Neuronal stem cell (in vitro differentiated cells): ENCODE data around the gene PCNX2.
"Not testable (repeated sequence)": the region's sequence is repeated elsewhere in the genome, so short reads cannot be mapped to it uniquely, and the experiment has no call there.

ENCODE experiments used
- DNase-seq: peaks from one replicate; pipeline ENCODE4 v3.0.0-alpha.2; 2013; ENCODE audit warnings: low spot score
- H2AFZ ChIP-seq: one replicate; pipeline ENCODE4 v1.6.1; 2013; ENCODE audit warnings: mild to moderate bottlenecking, low read length, inconsistent platforms
- H2AK5ac ChIP-seq: 2 replicates; pipeline ENCODE4 v1.6.1; 2013; ENCODE audit warnings: low read depth, mild to moderate bottlenecking, inconsistent platforms, low read length, moderate library complexity, mixed read lengths
- H2BK120ac ChIP-seq: 2 replicates; pipeline ENCODE4 v1.6.1; 2013; ENCODE audit warnings: low read depth, mild to moderate bottlenecking, inconsistent platforms, low read length, moderate library complexity, mixed read lengths
- H2BK12ac ChIP-seq: one replicate; pipeline ENCODE4 v1.6.1; 2013; ENCODE audit warnings: low read length, inconsistent platforms
- H2BK15ac ChIP-seq: 2 replicates; pipeline ENCODE4 v1.6.1; 2013; ENCODE audit warnings: mild to moderate bottlenecking, low read length, inconsistent platforms, mixed read lengths
- H2BK5ac ChIP-seq: one replicate; pipeline ENCODE4 v1.6.1; 2013; ENCODE audit warnings: inconsistent platforms, mild to moderate bottlenecking, low read length, moderate library complexity
- H3K14ac ChIP-seq: one replicate; pipeline ENCODE4 v1.6.1; 2013; ENCODE audit warnings: low read length, inconsistent platforms
- H3K18ac ChIP-seq: 2 replicates; pipeline ENCODE4 v1.6.1; 2013; ENCODE audit warnings: low read length, inconsistent platforms
- H3K23ac ChIP-seq: 2 replicates; pipeline ENCODE4 v1.6.1; 2013; ENCODE audit warnings: low read depth, mild to moderate bottlenecking, mixed read lengths, low read length, inconsistent platforms; ENCODE audit not compliant: poor library complexity
- H3K27ac ChIP-seq: replicated peaks from 3 replicates; pipeline ENCODE4 v1.5.1; 2013; ENCODE audit warnings: low read length, inconsistent platforms
- H3K27me3 ChIP-seq, 3 experiments: 2 replicates each; pipeline ENCODE4 v1.6.1; 2013; ENCODE audit warnings: low read length in 3 of 3, mild to moderate bottlenecking in 2 of 3, inconsistent platforms in 1 of 3, low read depth in 1 of 3, mixed read lengths in 1 of 3, moderate library complexity in 1 of 3; ENCODE audit not compliant: control insufficient read depth in 3 of 3, insufficient read depth in 3 of 3
- H3K36me3 ChIP-seq, 2 donors: replicated peaks in 1 of 2; 2 replicates each; pipeline ENCODE4 v1.6.1; 2013; ENCODE audit warnings: low read length in 2 of 2; ENCODE audit not compliant: control insufficient read depth in 2 of 2, insufficient read depth in 2 of 2
- H3K4ac ChIP-seq: 2 replicates; pipeline ENCODE4 v1.6.1; 2013; ENCODE audit warnings: inconsistent platforms, mild to moderate bottlenecking, low read length, moderate library complexity
- H3K4me1 ChIP-seq, 2 donors: 1 replicate in 1 of 2; 2 replicates in 1 of 2; pipeline ENCODE4 v1.6.1; 2013; ENCODE audit warnings: low read length in 2 of 2, low read depth in 1 of 2; ENCODE audit not compliant: control insufficient read depth in 2 of 2, insufficient read depth in 1 of 2
- H3K4me2 ChIP-seq: one replicate; pipeline ENCODE4 v1.6.1; 2013; ENCODE audit warnings: mild to moderate bottlenecking, low read length, inconsistent platforms; ENCODE audit not compliant: insufficient read depth, poor library complexity, severe bottlenecking
- H3K4me3 ChIP-seq, 2 donors: 2 replicates each; pipeline ENCODE4 v1.5.1; 2013; ENCODE audit warnings: low read length in 2 of 2, mild to moderate bottlenecking in 2 of 2, inconsistent platforms in 1 of 2, moderate library complexity in 1 of 2
- H3K79me1 ChIP-seq: one replicate; pipeline ENCODE4 v1.6.1; 2013; ENCODE audit warnings: low read depth, mild to moderate bottlenecking, inconsistent platforms, low read length, moderate library complexity
- H3K9ac ChIP-seq: one replicate; pipeline ENCODE4 v1.6.1; 2013; ENCODE audit warnings: mild to moderate bottlenecking, low read depth, low read length, inconsistent platforms; ENCODE audit not compliant: poor library complexity
- H3K9me3 ChIP-seq, 2 donors: replicated peaks in 1 of 2; 2 replicates each; pipeline versions ENCODE3 to v1.6.1; 2013; ENCODE audit warnings: low read length in 2 of 2, mild to moderate bottlenecking in 2 of 2, inconsistent platforms in 1 of 2, low read depth in 1 of 2, mixed read lengths in 1 of 2, moderate library complexity in 1 of 2; ENCODE audit not compliant: control insufficient read depth in 2 of 2, insufficient read depth in 1 of 2
- H4K8ac ChIP-seq: one replicate; pipeline ENCODE4 v1.6.1; 2013; ENCODE audit warnings: low read depth, mild to moderate bottlenecking, inconsistent platforms, low read length, moderate library complexity
- H4K91ac ChIP-seq: one replicate; pipeline ENCODE4 v1.6.1; 2013; ENCODE audit warnings: low read length, low read depth, mild to moderate bottlenecking, inconsistent platforms; ENCODE audit not compliant: poor library complexity
- WGBS, 2 donors: extraction: QIAGEN DNeasy Blood & Tissue Kit; methylation state at CpG; one replicate each; pipeline ENCODE4 v1.1.7; 2013; ENCODE audit warnings: missing lambda C conversion rate in 2 of 2, mixed read lengths in 1 of 2; ENCODE audit not compliant: insufficient read length in 2 of 2, insufficient replicate concordance in 1 of 2; ENCODE audit errors: extremely low coverage in 2 of 2; 5-methylcytosine and 5-hydroxymethylcytosine counted together

PCNX2 gene

DNA sequence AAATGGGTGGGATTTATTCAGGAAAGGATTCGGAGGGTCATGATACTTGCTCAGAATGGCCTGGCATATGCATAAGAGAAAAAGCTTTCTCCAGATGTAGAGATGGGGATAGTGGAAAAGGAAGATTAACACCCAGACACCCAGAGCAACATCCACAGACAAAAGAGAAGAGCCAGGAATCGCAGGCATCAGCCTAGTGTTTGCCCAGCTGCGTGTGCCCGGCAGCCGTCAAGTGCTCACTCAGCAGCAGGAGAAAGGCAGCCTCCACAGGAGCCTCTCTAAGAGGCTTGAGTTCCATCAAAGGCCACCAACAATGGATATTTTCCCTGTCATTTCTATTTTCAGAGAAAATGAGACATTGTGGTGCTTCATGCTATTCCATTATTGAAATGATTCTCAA is 290.4 kb downstream of the PCNX2 start:
- no peak overlapping the region for H3K27ac ChIP-seq
- H3K4ac ChIP-seq: no peak overlapping the region
- no peak overlapping the region for H3K18ac ChIP-seq
- H2BK15ac ChIP-seq: no peak overlapping the region
- H3K9ac ChIP-seq: no peak overlapping the region
- H2BK120ac ChIP-seq: no peak overlapping the region
- H3K14ac ChIP-seq: no peak overlapping the region
- peaks cover 7% of the 10 kb centered on the region in 2 donors for H3K4me1 ChIP-seq
- no peaks in the 10 kb centered on the region for H3K9me3 ChIP-seq
- WGBS, 2 donors: no CpG with 5 or more reads among the region's 5 CpGs
- no peaks in the 10 kb centered on the region for H3K79me1 ChIP-seq
- H2AK5ac ChIP-seq: no peak overlapping the region
- no peak overlapping the region for H4K91ac ChIP-seq
- H3K36me3 ChIP-seq: peaks cover 1 to 2% of the 10 kb centered on the region in 2 donors
- H3K4me3 ChIP-seq: no peak overlapping the region
- no peak overlapping the region for H2BK5ac ChIP-seq
- no peak overlapping the region for H3K4me2 ChIP-seq
- H2BK12ac ChIP-seq: no peak overlapping the region
- no peaks in the 10 kb centered on the region for H3K27me3 ChIP-seq
- H2AFZ ChIP-seq: no peak overlapping the region
- no peak for DNase-seq
- H3K23ac ChIP-seq: no peak overlapping the region
- no peak overlapping the region for H4K8ac ChIP-seq

DNA sequence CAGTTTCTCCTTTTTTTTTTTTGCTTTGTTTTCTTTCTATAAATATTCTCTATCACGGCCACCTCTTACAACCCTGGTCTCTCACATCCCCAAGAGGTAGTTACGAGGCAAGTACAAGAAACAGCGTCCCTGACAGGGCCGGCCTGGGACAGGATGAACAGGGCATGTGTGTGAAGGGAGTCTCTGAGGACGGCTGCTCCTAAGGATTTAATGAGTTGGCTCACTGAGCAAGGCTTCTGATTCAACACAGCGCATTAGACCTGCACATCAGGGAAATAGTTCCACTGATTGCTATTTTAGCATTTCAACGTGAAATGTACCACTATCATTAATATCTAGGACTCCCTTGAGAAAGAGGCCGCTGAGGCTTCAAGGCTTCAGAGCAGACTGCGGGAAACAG is 291.1 kb downstream of the PCNX2 start:
- Histone ChIP-seq H2BK12ac (no peak overlapping the region), H3K4me1 (peaks cover 7% of the 10 kb centered on the region in 2 donors), H2BK120ac (no peak overlapping the region), H3K18ac (no peak overlapping the region), H3K4me2 (no peak overlapping the region), H3K14ac (no peak overlapping the region), H2BK15ac (no peak overlapping the region), H3K4ac (no peak overlapping the region), H3K23ac (no peak overlapping the region), H2AK5ac (no peak overlapping the region), H3K9me3 (no peaks in the 10 kb centered on the region), H3K36me3 (peaks cover 3 to 6% of the 10 kb centered on the region in 2 donors), H3K9ac (no peak overlapping the region), H3K27ac (no peak overlapping the region), H2AFZ (no peak overlapping the region), H3K79me1 (no peaks in the 10 kb centered on the region), H3K27me3 (no peaks in the 10 kb centered on the region), H2BK5ac (no peak overlapping the region), H4K91ac (no peak overlapping the region), H4K8ac (no peak overlapping the region), H3K4me3 (no peak overlapping the region)
- WGBS, 2 donors: no CpG with 5 or more reads among the region's 9 CpGs
- DNase-seq: no peak

DNA sequence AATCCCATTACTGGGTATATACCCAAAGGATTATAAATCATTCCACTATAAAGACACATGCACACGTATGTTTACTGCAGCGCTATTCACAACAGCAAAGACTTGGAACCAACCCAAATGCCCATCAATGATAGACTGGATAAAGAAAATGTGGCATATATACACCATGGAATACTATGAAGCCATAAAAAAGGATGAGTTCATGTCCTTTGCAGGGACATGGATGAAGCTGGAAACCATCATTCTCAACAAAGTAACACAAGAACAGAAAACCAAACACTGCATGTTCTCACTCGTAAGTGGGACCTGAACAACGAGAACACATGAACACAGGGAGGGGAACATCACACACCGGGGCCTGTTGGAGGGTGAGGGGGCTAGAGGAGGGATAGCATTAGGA is 291.9 kb downstream of the PCNX2 start:
- not testable (repeated sequence) for H3K4ac ChIP-seq, H3K23ac ChIP-seq, H3K4me1 ChIP-seq, H3K4me3 ChIP-seq, H3K27ac ChIP-seq, H3K9me3 ChIP-seq, H2BK120ac ChIP-seq, H4K91ac ChIP-seq, H2AFZ ChIP-seq, H3K14ac ChIP-seq, H3K4me2 ChIP-seq, H2BK15ac ChIP-seq, H4K8ac ChIP-seq, H2BK12ac ChIP-seq, H2AK5ac ChIP-seq, H3K79me1 ChIP-seq, H3K18ac ChIP-seq, DNase-seq, H3K27me3 ChIP-seq, H2BK5ac ChIP-seq, H3K9ac ChIP-seq
- WGBS, 2 donors: no CpG with 5 or more reads among the region's 5 CpGs
- H3K36me3 ChIP-seq: peaks cover 7 to 12% of the 10 kb centered on the region in 2 donors

DNA sequence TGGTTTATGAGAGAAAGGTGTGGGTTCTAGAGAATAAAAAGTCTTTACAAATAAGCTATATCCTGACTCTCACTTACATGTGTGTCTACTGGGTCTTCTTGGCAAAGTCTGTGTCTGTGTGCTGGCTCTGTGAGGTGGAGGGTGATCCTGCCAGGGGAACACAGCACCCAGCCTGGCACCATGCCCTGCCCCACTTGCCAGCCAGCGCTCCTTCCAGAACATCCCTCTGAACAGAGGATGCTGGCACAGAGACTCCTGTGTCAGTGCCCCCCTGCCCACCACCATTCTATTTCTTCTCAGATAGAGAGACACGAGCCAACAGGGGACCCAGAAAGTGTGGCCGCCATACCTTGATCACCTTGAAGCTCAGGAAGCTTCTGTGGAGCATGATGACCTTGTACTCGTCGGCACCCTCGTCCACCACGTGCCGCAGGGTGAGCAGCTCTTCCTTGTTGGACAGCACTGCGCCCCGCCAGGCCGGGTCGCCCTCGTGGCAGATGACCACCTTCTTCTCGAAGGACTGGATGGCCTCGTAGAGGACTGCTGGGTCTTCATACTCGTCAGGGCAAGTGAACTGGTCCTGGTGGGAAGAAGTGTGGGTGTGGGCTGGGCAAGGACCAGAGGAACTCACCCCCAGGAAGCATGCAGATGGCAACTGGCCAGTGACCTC is 295.4 kb downstream of the PCNX2 start:
- no peak overlapping the region for H3K4me3 ChIP-seq
- H4K91ac ChIP-seq: no peak overlapping the region
- peaks cover 19 to 28% of the 10 kb centered on the region in 2 donors for H3K36me3 ChIP-seq
- H3K79me1 ChIP-seq: no peaks in the 10 kb centered on the region
- no peak overlapping the region for H3K27ac ChIP-seq
- peak overlapping the region; percentile 83 for H3K18ac ChIP-seq
- no peaks in the 10 kb centered on the region for H3K4me1 ChIP-seq
- H2BK12ac ChIP-seq: no peak overlapping the region
- DNase-seq: no peak
- peak overlapping the region; percentile 31 for H3K14ac ChIP-seq
- no CpG with 5 or more reads among the region's 16 CpGs for WGBS, 2 donors
- H3K23ac ChIP-seq: peak overlapping the region; percentile 87
- H2BK15ac ChIP-seq: no peak overlapping the region
- no peak overlapping the region for H3K9ac ChIP-seq
- H3K4me2 ChIP-seq: no peak overlapping the region
- no peak overlapping the region for H2AFZ ChIP-seq
- H4K8ac ChIP-seq: no peak overlapping the region
- H3K27me3 ChIP-seq: no peaks in the 10 kb centered on the region
- no peak overlapping the region for H2AK5ac ChIP-seq
- no peaks in the 10 kb centered on the region for H3K9me3 ChIP-seq
- peak overlapping the region; percentile 8 for H3K4ac ChIP-seq
- H2BK5ac ChIP-seq: no peak overlapping the region
- H2BK120ac ChIP-seq: no peak overlapping the region
